ENCODE data around the gene ERLIN1.

Gene ERLIN1

GRCh38 chr10:100185364-100186252 is at the start of gene ERLIN1:
ERLIN1 (minus strand) TSS chr10:100186029; CDS start chr10:100185626, 403 bp downstream.
- POLR2A ChIA-PET, result no interaction called here
- Histone ChIP-seq H3K4me3 (ENCODE audit: low read depth, low read length) (peak within 1 kb of the TSS; percentile 76), H3K36me3 (ENCODE audit: control insufficient read depth in 2 of 2, insufficient read depth in 1 of 2, low read length in 2 of 2) (peaks cover 32 to 36% of the 10 kb centered on the region in 2 experiments), H3K27ac (ENCODE audit: extremely low read depth, low read depth, low read length) (peak within 1 kb of the TSS; percentile 69), H3K9me3 (ENCODE audit: control insufficient read depth, insufficient read depth, low read depth, low read length) (no peaks in the 10 kb centered on the region), H3K4me1 (ENCODE audit: control insufficient read depth, insufficient read depth, low read length) (no peaks in the 10 kb centered on the region)
- CTCF ChIA-PET, result interaction anchor here (1.2 to 2.5 kb wide), 2 partner anchors 140 to 340 kb away, joined by 3 to 8 read pairs; no protein-coding TSS in a partner anchor
- peak; percentile 75 for TF ChIP-seq ZXDB (tag by site-specific recombination; IDR thresholded peaks at IDR 0.05)
- TF ChIP-seq, protein P1, sequence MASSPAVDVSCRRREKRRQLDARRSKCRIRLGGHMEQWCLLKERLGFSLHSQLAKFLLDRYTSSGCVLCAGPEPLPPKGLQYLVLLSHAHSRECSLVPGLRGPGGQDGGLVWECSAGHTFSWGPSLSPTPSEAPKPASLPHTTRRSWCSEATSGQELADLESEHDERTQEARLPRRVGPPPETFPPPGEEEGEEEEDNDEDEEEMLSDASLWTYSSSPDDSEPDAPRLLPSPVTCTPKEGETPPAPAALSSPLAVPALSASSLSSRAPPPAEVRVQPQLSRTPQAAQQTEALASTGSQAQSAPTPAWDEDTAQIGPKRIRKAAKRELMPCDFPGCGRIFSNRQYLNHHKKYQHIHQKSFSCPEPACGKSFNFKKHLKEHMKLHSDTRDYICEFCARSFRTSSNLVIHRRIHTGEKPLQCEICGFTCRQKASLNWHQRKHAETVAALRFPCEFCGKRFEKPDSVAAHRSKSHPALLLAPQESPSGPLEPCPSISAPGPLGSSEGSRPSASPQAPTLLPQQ (tag by site-specific recombination; IDR thresholded peaks at IDR 0.05), result peak; percentile 33; the same call in 1 of the 2 replicates
- no peak for TF ChIP-seq PRDM4 (tag by site-specific recombination; IDR thresholded peaks at IDR 0.05)
- TF ChIP-seq ZBTB8A (tag by site-specific recombination; IDR thresholded peaks at IDR 0.05), result no peak; the same call in none of the 2 replicates
- TF ChIP-seq KLF16 (tag by site-specific recombination; IDR thresholded peaks at IDR 0.05), result peak; percentile 27; the same call in 1 of the 2 replicates
- TF ChIP-seq ZNF292 (tag by site-specific recombination; IDR thresholded peaks at IDR 0.05; ENCODE audit: borderline replicate concordance, low read depth), result no peak
- no peak for TF ChIP-seq ZNF837 (tag by site-specific recombination; IDR thresholded peaks at IDR 0.05)
- peak; percentile 28; the same call in 1 of the 2 replicates for TF ChIP-seq ZNF596 (tag by site-specific recombination; IDR thresholded peaks at IDR 0.05)
- peak; percentile 82 for TF ChIP-seq EGR2 (tag by site-specific recombination; IDR thresholded peaks at IDR 0.05; ENCODE audit: low read depth)
- TF ChIP-seq ZNF580 (tag by site-specific recombination; IDR thresholded peaks at IDR 0.05), result peak; percentile 25; the same call in 1 of the 2 replicates
- TF ChIP-seq ZBTB17 (tag by site-specific recombination; IDR thresholded peaks at IDR 0.05), result peak; percentile 95
- TF ChIP-seq ZNF157 (tag by site-specific recombination; IDR thresholded peaks at IDR 0.05), result no peak
- peak; percentile 58 for TF ChIP-seq ZBTB7A (tag by site-specific recombination; IDR thresholded peaks at IDR 0.05; ENCODE audit: low read depth)
- TF ChIP-seq ZBTB1 (tag by site-specific recombination; IDR thresholded peaks at IDR 0.05), result no peak
- TF ChIP-seq ZEB2 (tag by site-specific recombination; IDR thresholded peaks at IDR 0.05), result peak; percentile 76; the same call in 1 of the 2 replicates
- 0 out of 2 replicates have a peak, but pooled peaks have one; percentile 23 for TF ChIP-seq SCRT1 (tag by site-specific recombination; IDR thresholded peaks at IDR 0.05; ENCODE audit: borderline replicate concordance)
- peak; percentile 86 for TF ChIP-seq ZBTB48 (tag by site-specific recombination; IDR thresholded peaks at IDR 0.05)
- no peak for TF ChIP-seq REPIN1 (tag by site-specific recombination; IDR thresholded peaks at IDR 0.05; ENCODE audit: low read depth)
- TF ChIP-seq ZNF426 (tag by site-specific recombination; IDR thresholded peaks at IDR 0.05), result no peak
- TF ChIP-seq ZBTB44 (tag by site-specific recombination; IDR thresholded peaks at IDR 0.05), result peak; percentile 34; the same call in 1 of the 2 replicates
- peak; percentile 94 for TF ChIP-seq ZFHX2 (tag by site-specific recombination; conservative IDR thresholded peaks at IDR 0.05)
- no peak for TF ChIP-seq ZNF350 (tag by site-specific recombination; IDR thresholded peaks at IDR 0.05)
- TF ChIP-seq SP7 (tag by site-specific recombination; IDR thresholded peaks at IDR 0.05), result peak; percentile 72
- peak; percentile 86 for TF ChIP-seq KLF8 (tag by site-specific recombination; IDR thresholded peaks at IDR 0.05)
- TF ChIP-seq ZNF561 (tag by site-specific recombination; IDR thresholded peaks at IDR 0.05; ENCODE audit: borderline replicate concordance), result peak; percentile 55; the same call in 1 of the 2 replicates
- TF ChIP-seq, protein P2, sequence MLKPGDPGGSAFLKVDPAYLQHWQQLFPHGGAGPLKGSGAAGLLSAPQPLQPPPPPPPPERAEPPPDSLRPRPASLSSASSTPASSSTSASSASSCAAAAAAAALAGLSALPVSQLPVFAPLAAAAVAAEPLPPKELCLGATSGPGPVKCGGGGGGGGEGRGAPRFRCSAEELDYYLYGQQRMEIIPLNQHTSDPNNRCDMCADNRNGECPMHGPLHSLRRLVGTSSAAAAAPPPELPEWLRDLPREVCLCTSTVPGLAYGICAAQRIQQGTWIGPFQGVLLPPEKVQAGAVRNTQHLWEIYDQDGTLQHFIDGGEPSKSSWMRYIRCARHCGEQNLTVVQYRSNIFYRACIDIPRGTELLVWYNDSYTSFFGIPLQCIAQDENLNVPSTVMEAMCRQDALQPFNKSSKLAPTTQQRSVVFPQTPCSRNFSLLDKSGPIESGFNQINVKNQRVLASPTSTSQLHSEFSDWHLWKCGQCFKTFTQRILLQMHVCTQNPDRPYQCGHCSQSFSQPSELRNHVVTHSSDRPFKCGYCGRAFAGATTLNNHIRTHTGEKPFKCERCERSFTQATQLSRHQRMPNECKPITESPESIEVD (tag by site-specific recombination; IDR thresholded peaks at IDR 0.05), result no peak
- TF ChIP-seq ZNF600 (tag by site-specific recombination; IDR thresholded peaks at IDR 0.05), result peak; percentile 31; the same call in 1 of the 2 replicates
- TF ChIP-seq KLF1 (tag by site-specific recombination; IDR thresholded peaks at IDR 0.05), result peak; percentile 23; the same call in 1 of the 2 replicates
- no peak; the same call in 1 of the 2 replicates for TF ChIP-seq ZNF785 (tag by site-specific recombination; IDR thresholded peaks at IDR 0.05)

Data from HEK293 (cell line).